ENCODE results near the gene ZNF688.
"Not testable (repeated sequence)": the region's sequence is repeated elsewhere in the genome, so short reads cannot be mapped to it uniquely, and the experiment has no call there.

ZNF688 gene

DNA sequence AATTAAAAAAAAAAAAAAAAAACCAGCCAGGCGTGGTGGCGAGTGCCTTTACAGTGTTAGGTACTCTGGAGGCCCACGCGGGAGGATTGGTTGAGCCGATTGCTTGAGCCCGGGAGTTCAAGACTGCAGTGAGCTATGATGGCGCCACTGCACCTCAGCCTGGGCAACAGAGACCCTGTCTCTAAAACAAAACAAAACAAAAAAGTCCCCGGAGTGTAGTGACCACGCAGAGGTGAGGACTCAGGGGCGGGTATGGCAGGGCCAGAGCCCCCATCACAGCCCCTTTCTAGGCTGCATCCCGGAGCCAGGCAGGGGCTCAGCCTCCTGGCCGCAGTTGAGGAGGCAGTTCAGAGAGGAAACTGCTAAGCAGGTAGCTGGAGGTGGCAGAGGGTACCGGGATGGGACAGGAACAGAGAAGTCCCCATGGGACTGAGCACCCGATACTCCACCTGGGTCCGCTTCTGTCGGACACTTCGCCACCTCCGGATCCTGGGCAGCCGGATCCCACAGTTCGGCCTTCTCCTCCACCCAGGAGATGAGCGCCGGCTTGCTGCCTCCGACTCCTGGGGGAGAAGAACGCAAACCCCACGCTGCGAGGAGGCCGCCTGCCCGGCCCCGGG, 37.7 kb downstream of the ZNF688 start:
- peak; percentile 20 for DNase-seq (ENCODE audit: low spot score)

DNA sequence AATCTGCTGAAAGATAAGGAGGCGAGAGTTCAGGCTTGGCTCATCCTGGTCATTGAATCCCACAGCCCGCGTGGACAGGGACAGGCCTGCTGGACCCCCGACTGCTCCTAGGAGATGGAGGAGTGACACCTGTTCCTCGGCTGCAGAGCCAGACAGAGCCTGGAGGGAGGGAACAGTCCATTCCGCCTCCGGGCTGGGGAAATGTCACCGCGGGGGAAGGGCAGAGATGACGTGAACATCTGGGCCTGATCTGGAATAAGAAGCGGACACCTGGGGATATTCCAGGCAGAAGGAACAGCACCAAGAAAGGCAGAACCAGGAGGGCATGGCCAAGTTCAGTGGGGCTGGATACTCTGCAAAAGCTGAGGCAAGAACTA, 38.4 kb downstream of the ZNF688 start:
- no peak for DNase-seq (ENCODE audit: low spot score)

DNA sequence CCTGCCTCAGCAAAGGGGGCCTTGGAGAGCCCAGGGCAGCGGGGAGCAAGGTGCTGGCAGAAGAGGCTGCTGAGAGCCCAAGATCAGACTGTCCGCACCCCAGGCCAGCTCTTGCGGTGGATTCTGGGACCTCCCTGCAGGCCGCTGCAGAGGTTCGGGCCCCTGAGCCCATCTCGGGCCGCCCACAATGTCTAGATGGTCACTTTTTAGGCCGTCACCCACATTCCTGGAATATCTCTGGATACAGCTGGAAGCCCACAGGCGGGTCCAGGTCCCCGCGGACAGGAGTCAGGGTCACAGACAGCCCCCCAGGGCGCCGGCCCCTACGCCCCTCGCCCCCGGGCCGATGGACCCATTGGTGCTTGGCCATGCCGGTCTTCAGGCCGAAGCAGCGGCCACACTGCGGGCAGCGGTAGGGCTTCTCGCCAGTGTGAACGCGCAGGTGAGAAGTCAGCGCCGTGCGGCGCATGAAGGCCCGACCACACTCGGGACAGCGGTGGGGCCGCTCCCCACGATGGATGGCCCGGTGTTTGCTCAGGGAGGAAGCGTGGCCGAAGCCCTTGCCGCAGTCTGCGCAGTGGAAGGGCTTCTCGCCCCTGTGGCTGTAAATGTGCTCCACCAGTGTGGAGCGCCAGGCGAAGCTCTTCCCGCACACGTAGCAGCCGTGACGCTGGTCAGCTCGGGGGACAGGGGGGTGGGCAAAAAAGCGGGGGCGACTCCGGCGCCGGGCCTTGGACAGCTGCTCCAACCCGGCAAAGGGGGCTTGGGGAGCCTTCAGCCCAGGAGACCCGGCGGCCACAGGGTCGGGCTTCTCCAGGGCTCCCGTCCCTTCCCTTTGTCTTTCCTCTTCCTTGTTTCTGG, 39.0 kb downstream of the ZNF688 start:
- DNase-seq (ENCODE audit: low spot score), result no peak

DNA sequence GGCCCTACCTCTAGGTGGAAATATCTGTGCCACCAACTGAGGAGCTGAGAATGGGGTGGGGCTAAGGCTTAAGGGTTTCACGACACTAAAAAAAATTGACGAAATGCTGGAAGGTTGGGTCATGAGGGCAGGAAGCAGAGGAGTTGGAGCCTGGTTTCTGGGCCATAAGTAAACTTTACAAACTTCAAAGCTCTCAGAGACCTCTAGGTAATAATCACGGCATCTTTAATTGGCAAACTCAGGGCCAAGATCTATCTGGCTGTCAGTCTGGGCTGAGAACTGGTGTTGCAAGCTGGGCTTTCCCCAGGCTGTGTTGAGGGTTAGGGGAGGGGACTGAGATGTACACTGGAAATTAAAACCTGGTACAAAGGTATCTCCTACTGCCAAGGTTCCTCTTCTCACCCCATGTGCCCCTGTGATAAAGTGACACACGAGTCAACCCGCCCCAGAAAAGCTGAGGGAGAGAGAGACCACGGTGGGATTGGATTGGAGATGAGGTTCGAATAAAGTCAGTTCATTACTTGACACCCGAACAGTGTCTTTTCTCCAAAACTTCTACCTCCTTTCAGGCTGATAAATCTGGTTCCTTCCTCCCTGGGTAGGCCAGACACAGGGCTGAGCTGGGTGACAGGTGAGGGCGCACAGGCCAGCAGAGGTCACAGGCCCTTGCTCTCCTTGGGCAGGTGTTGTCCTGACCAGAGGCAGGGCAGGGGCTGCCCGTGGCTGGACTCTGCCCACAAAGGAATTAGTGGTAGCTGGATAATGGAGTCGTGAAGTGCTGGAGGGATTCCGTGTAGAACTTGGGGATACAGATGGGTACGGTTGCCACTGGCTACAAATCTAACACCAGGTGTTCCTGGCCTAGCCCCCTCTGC, 41.1 kb downstream of the ZNF688 start:
- no peak for DNase-seq (ENCODE audit: low spot score)

DNA sequence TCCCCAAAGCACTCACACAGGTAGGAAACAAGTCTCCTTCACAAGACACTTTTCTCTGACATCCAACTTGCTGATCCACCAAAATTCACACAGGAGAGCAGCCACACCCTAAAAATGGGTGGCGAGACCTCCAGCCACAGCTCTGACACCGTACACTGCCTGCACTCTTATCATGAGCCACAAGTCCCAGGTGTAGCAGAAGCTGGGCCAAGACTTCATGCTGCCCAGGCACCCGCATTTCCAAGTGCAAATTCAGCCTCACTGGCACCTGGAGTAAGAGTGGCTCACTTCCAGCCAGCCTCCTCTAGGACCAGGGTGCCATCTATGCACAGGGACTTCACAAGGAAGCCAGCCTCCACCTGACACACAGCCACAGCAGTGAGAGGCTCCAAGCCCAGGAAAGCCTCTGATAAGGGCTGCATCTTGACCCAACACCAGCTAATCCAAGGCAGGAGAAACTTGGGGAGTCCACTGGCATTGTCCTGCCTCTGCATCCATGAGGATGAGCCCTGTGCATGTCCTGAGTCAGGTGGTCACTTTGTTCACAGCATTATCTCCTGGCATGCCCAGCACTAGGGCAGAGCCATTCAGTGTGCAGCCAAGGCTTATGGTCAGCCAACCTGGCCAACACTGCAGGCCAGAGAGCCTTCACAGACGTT, 42.6 kb downstream of the ZNF688 start:
- no peak for DNase-seq (ENCODE audit: low spot score)

DNA sequence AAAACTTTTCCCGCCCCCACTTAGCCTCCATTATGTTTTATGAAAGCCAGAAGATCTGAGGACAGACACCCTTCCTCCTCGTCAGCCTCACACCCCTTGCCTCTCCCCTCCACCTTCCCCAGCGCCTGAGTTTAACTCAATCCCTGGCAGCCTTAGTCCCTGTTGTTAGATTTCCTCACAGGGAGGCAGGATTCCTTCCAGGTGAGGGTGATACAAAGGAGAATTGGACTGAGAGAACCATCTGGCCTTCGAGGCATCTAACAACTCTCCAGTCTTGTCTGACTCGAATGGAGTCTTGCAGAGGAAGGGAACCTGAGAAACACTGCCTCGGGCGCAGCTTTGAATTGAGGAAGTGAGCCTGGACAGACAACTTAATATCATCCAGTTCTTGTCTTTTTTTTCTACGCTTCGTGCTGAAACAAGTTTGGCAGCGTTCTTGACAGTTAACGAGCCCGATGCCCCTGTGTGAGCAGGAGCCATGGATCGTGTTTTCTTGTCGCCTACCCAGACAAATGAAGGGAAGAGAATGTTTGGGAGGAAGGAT, 43.8 kb downstream of the ZNF688 start:
- DNase-seq (ENCODE audit: low spot score), result no peak

DNA sequence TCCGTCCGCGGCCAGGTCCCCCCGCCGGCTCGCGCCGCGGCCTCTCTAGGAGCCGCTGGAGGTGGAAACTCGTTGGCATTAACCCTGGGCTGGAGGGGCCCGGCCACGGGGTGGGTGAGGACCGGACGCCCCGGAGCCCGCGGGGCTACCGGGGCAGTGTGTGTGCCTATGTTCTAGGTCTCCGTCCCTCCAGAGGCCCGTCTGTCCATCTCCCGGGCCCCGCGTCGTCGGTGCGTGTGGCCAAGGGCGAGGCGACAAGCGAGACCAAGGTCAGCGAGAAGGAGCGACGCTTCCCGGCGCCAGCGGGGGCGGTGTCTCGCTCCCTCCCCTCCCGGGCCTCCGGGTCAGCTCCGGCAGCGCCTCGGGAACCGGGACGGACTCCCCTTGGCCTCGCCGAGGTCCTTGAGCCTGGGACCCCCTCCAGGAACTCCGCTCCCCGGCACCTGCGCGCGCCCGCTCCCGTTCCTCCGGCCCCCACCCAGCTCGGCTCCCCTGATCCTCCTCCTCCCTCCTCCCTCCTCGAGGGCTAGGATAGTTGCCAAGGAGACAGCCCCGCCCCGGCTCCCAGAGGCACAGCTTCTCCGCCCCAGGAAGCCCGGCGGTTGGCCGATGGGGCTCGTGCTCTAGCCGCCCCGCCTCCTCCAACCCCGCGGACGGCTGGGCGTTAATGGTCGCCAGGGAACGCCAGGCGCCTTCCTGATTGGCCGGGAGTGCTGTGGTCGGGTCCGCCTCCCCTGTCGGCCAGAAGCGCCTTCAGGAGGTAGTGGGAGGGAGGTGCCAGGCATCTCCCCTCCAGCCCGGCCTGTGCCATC, 44.5 kb downstream of the ZNF688 start:
- DNase-seq (ENCODE audit: low spot score), result peak; percentile 96

DNA sequence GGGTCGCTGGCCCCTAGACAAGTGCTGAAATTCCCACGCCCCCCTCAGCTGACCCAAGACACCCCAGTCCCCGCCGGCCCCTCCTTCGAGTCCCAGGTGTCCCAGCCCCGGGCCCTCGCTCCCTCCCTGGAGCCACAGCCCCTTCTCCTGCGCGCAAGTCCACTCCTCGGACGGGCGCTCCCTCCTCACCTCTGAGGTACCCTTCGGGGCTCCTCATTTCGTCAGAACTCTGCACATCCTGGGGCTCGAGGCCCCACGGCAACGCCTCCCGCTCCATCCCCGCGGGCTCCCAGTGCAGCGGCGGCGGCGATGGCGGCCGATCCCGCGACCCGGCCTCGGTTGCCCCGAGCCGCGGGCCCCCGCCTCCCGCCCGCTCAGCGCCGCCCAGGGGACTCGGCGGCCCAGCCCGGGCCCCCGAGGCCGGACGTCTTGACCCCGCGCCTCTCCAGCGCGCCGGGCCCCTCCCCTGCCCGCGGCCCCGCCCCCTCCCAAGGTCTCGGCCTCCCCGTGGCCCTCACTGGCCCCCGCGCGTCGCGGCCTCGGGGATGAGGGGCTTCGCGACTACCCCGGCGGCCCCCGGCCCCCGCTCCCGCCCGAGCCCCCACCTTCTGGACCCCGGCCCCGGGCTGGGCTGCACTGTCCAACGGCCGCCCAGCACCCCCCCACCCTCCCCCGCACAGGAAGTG, 45.2 kb downstream of the ZNF688 start, which contains the start of gene ZNF768:
TSS of gene ZNF768 (minus strand) at position 430 of the 686 bp plus-strand sequence. CDS start at position 277, 153 bp downstream.
- peak; percentile 51 for DNase-seq (ENCODE audit: low spot score)

DNA sequence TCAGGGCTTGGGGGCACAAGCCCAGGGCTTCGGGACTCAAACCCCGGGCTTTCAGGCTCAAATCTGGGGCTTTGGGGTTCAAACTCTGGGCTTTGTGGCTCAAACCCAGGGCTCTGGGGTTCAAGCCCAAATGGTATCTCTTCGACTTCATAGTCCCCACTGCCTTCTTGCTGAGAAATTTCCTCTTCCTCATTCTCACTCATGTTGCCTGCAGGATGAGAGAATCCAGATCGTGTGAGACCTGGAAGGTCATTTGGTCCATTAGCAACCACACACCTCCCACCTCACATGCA, 45.7 kb downstream of the ZNF688 start:
- no peak for DNase-seq (ENCODE audit: low spot score)

DNA sequence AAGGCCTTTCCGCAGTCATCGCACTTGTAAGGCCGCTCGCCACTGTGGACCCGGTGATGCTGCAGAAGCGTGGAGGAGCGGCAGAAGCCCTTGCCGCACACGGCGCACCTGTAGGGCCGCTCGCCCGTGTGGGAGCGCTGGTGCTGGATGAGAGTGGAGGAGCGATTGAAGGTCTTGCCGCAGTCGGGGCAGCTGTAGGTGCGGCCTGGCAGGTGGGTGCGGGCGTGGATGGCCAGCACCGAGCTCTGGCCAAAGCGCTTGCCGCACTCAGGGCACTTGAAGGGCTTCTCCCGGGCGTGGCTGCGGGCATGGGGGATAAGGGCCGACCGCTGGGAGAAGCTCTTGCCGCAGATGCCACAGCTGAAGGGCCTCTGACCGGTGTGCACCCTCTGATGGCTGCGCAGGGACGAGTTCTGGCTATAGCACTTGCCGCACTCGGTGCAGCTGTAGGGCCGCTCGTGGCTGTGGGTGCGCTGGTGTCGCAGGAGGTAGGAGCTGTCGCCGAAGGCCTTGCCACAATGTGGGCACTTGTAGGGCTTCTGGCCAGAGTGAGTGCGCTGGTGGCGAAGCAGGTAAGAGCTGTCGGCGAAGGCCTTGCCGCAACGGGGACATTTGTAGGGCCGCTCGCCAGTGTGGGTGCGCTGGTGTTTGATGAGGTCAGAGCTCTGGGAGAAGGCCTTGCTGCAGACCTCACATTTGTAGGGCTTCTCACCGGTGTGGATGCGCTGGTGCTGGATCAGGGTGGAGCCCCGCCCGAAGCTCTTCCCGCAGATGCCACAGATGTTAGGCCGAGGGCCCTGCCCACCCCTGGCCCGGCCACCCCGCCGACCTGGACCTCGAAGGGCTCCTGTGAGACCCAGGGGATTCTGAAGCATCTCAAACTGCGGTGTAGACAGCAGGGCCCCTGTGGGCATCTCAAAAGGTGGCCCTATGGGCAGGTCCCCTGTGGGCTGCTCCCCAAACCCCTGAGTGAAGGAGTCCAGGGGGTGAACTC, 46.6 kb downstream of the ZNF688 start:
- DNase-seq (ENCODE audit: low spot score), result no peak

DNA sequence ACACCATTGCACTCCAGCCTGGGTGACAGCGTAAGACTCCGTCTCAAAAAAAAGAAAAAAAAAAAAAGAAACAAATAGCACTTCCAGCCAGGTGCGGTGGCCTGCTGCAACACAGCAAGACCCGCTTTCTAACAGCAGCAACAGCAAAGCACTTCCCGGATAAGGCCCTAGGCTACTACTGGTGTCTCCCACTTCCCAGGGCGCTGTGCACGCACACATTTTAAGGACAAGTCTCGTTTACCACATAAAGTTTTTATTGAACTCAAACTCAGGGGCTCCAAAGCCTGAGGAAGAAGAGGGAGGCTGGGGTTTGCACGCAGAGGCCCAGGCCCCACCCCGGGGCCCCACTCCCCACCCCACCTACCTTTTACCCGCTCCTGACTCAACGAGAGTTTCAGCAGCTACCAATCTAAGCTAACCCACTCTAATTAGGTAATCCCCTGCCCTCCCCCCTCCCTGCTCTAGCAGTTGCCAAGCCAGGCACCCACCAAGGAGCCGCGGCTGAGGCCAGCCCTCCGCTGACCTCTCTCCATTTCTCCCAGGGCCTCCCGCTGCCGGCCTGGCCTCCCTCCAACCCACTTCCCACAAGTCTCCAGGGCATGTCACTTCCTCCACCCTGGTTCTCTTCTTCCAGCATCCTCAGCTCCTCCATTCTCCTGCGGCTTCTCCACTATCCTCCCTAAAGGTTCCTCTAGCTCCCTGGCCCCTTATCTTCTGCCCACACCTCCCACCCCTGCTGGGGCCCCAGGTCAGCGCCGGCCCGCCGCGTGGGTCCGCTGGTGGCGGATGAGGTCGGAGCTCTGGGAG, 47.5 kb downstream of the ZNF688 start:
- DNase-seq (ENCODE audit: low spot score), result no peak

DNA sequence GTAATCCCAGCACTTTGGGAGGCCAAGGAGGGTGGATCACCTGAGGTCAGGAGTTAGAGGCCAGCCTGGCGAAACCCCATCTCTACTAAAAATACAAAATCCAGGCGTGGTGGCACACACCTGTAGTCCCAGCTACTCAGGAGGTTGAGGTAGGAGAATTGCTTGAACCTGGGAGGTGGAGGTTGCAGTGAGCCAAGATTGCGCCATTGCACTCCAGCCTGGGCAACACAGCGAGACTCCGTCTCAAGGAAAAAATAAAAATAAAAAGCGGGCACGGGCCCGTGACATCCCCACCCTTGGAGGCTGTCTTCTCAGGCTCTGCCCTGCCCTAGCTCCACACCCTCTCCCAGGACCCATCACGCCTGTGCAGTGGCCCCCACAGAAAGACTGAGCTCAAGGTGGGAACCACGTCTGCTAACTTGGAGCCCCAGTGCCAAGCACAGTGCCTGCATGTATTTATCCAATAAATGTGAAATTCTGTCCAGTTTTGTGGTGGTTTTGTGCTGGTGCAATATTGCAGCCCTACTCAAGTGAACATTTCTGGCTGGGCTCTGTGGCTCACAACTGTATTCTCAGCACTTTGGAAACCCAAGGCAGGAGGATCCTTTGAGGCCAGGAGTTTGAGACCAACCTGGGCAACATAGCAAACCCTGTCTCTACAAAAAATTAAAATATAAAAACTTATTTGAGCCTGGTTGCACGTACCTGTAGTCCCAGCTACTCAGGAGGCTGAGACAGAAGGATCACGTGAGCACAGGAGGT, 48.6 kb downstream of the ZNF688 start:
- DNase-seq (ENCODE audit: low spot score), result not testable (repeated sequence)

DNA sequence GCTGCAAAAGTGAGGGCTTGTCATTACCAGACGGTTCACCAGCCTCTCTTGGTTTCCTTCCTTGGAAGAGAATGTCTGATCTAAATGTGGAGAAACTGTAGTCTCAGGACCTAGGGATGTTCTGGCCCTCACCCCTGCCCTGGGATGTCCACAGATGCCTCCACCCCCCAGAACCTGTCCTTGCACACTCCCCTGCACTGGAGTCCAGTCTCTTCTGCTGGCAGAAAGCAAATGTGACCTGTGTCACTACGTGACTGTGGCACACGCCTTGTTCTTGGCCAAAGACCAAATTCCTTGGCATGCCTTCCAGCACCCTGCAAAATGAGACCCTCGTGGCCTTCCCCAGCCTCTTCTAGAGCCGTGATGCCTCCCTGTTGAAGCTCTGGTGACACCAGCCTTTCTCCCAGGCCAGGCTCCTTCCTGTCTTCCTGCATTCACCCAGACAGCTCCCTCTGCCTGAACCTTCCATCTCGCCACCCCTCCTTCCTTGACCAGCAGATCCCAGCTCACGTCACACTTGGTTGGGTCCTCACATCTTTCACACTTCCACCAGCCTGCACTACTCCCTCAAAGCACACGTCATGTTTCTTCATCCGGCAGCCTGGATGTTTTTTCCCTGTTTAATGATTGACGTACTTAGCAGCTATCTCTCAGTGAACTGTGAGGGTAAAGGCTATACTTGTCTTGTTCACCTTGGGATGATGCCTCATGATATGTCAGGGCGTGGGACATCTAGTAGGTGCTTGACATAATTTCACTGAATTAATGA, 49.5 kb downstream of the ZNF688 start:
- no peak for DNase-seq (ENCODE audit: low spot score)

DNA sequence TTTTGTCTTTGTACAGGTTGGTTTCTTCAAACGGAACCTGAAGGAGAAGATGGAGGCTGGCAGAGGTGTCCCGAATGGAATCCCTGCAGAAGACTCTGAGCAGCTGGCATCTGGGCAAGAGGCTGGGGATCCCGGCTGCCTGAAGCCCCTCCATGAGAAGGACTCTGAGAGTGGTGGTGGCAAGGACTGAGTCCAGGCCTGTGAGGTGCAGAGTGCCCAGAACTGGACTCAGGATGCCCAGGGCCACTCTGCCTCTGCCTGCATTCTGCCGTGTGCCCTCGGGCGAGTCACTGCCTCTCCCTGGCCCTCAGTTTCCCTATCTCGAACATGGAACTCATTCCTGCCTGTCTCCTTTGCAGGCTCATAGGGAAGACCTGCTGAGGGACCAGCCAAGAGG, 50.0 kb downstream of the ZNF688 start:
- DNase-seq (ENCODE audit: low spot score), result no peak
